ENCODE results near the gene TMPRSS7. TPM values are rescaled to one million over a fixed set of nuclear protein-coding genes. Genes with fewer than 3 reads are reported as not detected.

Gene TMPRSS7
- total RNA-seq, 4 donors from 2014 or later, result not detected

DNA sequence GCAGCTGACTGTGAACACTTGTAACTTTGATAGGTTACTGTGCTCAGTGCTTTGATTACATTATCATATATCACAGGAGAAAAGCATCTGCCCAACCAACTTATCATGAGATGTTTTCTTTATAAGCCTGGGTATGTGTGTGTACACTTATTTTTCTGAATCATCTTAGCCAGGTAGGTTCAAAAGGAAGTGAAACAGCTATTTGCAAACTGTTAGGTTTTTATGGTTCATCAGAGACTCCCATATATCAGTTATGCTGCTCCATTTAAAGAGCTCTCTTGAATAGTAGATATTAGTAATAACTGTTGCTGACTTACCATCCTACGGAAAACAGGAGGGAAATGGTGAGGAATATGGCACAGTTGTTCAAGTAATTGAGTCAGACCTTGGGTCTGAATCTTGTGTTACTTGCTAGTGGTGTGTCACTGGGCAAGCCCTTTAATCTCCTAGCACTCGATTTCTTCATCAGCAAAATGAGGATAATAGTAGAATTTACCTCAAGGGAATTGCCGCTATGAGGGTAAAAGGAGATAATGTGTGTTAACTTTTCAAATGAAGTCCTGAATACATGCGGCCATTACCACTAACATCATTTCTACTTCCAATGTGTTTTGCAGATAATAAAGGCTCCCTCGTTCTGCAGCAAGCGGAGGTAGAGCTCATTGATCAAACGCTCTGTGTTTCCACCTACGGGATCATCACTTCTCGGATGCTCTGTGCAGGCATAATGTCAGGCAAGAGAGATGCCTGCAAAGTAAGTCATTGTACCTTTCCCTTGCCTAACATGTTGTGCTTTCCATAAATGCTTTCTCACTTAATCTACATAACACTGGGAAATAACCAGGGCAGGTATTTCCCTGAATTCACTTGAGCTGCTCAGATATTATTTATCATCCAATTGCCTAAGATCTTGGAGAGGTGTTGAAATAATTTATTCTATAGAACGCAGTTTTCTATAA, 43.9 kb downstream of the TMPRSS7 start:
- no peaks in the 10 kb centered on the region for H3K36me3 ChIP-seq
- H3K27ac ChIP-seq (replicated peaks in 1 of 4), result no peak overlapping the region
- no peaks in the 10 kb centered on the region for H3K9me3 ChIP-seq
- intact Hi-C loops (cut with DNase I), result no loop called here
- H3K27me3 ChIP-seq, result no peaks in the 10 kb centered on the region
- no peak for DNase-seq (ENCODE audit: extremely low spot score)
- H3K4me1 ChIP-seq, result no peaks in the 10 kb centered on the region
- WGBS, result 86% methylated on average over 10 of the region's 10 CpGs
- no peak overlapping the region for H3K4me3 ChIP-seq
- TF ChIP-seq, protein P1, sequence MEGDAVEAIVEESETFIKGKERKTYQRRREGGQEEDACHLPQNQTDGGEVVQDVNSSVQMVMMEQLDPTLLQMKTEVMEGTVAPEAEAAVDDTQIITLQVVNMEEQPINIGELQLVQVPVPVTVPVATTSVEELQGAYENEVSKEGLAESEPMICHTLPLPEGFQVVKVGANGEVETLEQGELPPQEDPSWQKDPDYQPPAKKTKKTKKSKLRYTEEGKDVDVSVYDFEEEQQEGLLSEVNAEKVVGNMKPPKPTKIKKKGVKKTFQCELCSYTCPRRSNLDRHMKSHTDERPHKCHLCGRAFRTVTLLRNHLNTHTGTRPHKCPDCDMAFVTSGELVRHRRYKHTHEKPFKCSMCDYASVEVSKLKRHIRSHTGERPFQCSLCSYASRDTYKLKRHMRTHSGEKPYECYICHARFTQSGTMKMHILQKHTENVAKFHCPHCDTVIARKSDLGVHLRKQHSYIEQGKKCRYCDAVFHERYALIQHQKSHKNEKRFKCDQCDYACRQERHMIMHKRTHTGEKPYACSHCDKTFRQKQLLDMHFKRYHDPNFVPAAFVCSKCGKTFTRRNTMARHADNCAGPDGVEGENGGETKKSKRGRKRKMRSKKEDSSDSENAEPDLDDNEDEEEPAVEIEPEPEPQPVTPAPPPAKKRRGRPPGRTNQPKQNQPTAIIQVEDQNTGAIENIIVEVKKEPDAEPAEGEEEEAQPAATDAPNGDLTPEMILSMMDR (IDR thresholded peaks at IDR 0.05), result no peak
- TF ChIP-seq POLR2AphosphoS5 (IDR thresholded peaks at IDR 0.05) (no peak), POLR2A (IDR thresholded peaks at IDR 0.05; ENCODE audit: low read depth) (no peak), EP300 (IDR thresholded peaks at IDR 0.05) (no peak)

DNA sequence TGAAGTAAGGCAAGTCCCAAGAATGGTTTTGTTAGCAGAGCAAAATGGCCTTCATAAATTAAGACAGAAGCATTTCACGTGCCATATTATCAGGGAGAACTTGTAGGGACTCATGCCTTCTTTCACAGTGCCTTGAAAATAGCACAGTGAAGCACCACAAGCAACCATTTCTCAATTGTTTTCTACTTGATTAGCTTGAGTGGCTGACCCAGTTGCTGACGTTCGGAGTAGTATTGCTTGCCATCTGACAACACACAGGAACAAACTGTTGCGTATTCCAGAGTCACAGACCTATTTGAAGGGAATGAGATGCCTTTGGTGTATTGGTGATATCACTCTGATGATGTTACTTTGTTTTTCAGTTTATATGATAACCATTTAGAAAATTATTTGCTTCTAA, 48.7 kb downstream of the TMPRSS7 start:
- Histone ChIP-seq H3K36me3 (no peaks in the 10 kb centered on the region), H3K4me1 (peaks cover 16 to 23% (median 19%) of the 10 kb centered on the region in 4 donors), H3K27ac (replicated peaks in 1 of 4) (no peak overlapping the region), H3K9me3 (no peaks in the 10 kb centered on the region), H3K27me3 (no peaks in the 10 kb centered on the region), H3K4me3 (no peak overlapping the region)
- no peak for DNase-seq (ENCODE audit: extremely low spot score)
- no peak for TF ChIP-seq EP300 (IDR thresholded peaks at IDR 0.05)
- TF ChIP-seq POLR2AphosphoS5 (IDR thresholded peaks at IDR 0.05), result no peak
- 87% methylated on average over 4 of the region's 4 CpGs for WGBS
- intact Hi-C loops (cut with DNase I), result no loop called here

DNA sequence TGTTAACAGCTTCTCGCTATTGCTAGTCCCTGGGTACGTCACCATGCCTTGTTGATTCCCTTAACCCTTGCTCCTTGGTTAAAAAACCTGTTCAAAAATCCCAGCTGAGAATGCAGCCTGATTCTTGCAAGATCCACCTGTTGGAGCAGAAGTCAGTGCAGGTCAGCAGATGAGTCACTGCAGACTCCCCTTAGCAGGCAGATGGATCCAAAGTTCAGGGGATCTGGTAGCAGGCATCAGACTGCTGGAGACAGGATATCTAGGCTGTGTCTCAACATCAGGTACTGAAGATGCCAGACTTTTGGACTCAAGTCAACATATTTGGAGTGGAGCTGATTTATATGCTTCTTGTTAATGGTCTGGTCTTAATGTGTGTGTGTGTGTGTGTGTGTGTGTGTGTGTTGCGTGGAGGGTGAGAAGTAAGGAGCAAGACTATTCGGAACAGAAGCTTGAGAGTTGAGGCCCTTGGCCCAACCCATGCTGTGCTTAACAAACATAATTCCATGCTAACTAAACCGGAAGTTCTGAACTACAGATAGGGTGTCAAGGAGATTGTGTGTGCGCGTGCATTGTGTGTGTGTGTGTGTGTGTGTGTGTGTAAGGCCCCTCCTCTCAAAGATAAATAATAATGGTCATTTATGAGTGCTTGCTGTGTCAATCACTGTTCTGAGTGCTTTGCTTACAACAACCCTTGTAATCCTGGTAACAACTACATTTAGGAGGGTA, 50.6 kb downstream of the TMPRSS7 start:
- 91% methylated on average over 7 of the region's 7 CpGs for WGBS
- Histone ChIP-seq H3K36me3 (no peaks in the 10 kb centered on the region), H3K27me3 (no peaks in the 10 kb centered on the region), H3K9me3 (no peaks in the 10 kb centered on the region), H3K4me1 (peaks cover 16 to 23% (median 19%) of the 10 kb centered on the region in 4 donors), H3K27ac (replicated peaks in 1 of 4) (no peak overlapping the region), H3K4me3 (no peak overlapping the region)
- intact Hi-C loops (cut with DNase I), result no loop called here
- no peak for DNase-seq (ENCODE audit: extremely low spot score)
- TF ChIP-seq POLR2AphosphoS5 (IDR thresholded peaks at IDR 0.05) (no peak), POLR2A (IDR thresholded peaks at IDR 0.05; ENCODE audit: low read depth) (no peak), EP300 (IDR thresholded peaks at IDR 0.05) (no peak)
- TF ChIP-seq, protein P1 (IDR thresholded peaks at IDR 0.05), result no peak

- intact Hi-C loops (cut with DNase I), result no loop called here
- Histone ChIP-seq H3K27me3 (no peaks in the 10 kb centered on the region), H3K36me3 (no peaks in the 10 kb centered on the region), H3K4me1 (peaks cover 16 to 23% (median 19%) of the 10 kb centered on the region in 4 donors), H3K9me3 (no peaks in the 10 kb centered on the region), H3K27ac (replicated peaks in 1 of 4) (peak overlapping the region in 3 of 4 donors; percentile 40 to 57 (median 46)), H3K4me3 (peak overlapping the region; percentile 54 to 66 (median 61))
- no peak for TF ChIP-seq EP300 (IDR thresholded peaks at IDR 0.05)
- 76% methylated on average over 4 of the region's 12 CpGs for WGBS
- DNase-seq (ENCODE audit: extremely low spot score), result no peak
Observed at GRCh38 chr3:112085735-112086075, 51.2 kb downstream of the TMPRSS7 start.

DNA sequence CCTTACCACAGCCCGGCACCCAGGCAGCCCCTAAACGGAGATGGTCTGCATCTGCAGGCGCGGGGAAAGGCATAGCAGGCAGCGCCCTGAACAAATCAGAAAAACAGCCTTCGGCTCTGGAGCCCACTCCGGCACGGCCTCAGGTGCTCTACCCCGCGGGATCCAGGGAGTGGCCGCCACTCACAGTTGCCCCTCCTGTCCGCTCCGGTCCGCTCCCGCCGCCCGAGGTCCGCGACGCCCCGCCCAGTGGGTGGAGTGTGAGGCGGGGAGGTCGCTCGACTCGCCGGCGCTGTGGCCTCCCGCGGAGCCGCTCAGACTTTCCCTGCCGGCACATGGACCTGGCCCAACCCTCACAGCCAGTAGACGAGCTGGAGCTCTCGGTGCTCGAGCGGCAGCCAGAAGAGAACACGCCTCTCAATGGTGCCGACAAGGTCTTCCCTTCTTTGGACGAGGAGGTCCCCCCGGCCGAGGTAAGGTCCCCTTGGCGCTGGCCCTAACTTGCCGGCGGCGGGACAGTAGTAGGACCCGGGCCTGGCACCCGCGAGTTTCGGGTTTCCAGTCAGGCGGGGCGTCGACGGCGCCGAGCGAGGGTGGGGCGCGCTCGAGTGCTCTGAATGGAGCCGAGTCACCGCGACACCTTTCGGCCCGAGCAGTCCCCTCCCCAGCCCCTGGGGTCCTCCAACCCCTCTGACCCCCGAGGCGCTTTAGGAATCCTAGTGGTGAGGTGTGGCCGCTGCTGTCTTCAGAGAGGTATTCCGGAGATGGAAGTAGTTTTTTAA, 51.7 kb downstream of the TMPRSS7 start, which contains the start of gene C3orf52:
Gene C3orf52 (plus strand): TSS at position 314 of the 779 bp plus-strand sequence. CDS start 19 bp downstream, at position 333.
- H3K27me3 ChIP-seq, result no peaks in the 10 kb centered on the region
- no peaks in the 10 kb centered on the region for H3K9me3 ChIP-seq
- H3K27ac ChIP-seq (replicated peaks in 1 of 4), result peak within 1 kb of the TSS; percentile 40 to 57 (median 44)
- peaks cover 16 to 23% (median 19%) of the 10 kb centered on the region in 4 donors for H3K4me1 ChIP-seq
- intact Hi-C loops (cut with DNase I), result no loop called here
- TF ChIP-seq EP300 (IDR thresholded peaks at IDR 0.05) (no peak), POLR2A (IDR thresholded peaks at IDR 0.05; ENCODE audit: low read depth) (no peak), POLR2AphosphoS5 (IDR thresholded peaks at IDR 0.05) (peak; percentile 22 to 40)
- TF ChIP-seq, protein P1 (IDR thresholded peaks at IDR 0.05), result peak in 1 of 3 experiments; percentile 11
- H3K4me3 ChIP-seq, result peak within 1 kb of the TSS; percentile 54 to 66 (median 61)
- WGBS, result 0% methylated on average over 24 of the region's 67 CpGs
- peak; percentile 93 for DNase-seq (ENCODE audit: extremely low spot score)
- H3K36me3 ChIP-seq, result no peaks in the 10 kb centered on the region

All from esophagus muscularis mucosa (tissue), 4 donors.